Stimulated activated CD4-positive, alpha-beta T cell treated with anti-CD3 and anti-CD28 coated beads, Interleukin-12 subunit alpha, Interleukin-12 subunit beta, amount 100 ng/mL, for 48 hours (primary cell): Measurements from ENCODE around the gene CADM3.

ENCODE experiments used
- DNase-seq, 3 donors: peaks; one replicate each; pipeline ENCODE4 v3.0.0-alpha.2; 2020; ENCODE audit warnings: low read depth in 2 of 3, low spot score in 1 of 3

CADM3 gene, protein sequence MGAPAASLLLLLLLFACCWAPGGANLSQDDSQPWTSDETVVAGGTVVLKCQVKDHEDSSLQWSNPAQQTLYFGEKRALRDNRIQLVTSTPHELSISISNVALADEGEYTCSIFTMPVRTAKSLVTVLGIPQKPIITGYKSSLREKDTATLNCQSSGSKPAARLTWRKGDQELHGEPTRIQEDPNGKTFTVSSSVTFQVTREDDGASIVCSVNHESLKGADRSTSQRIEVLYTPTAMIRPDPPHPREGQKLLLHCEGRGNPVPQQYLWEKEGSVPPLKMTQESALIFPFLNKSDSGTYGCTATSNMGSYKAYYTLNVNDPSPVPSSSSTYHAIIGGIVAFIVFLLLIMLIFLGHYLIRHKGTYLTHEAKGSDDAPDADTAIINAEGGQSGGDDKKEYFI

DNA sequence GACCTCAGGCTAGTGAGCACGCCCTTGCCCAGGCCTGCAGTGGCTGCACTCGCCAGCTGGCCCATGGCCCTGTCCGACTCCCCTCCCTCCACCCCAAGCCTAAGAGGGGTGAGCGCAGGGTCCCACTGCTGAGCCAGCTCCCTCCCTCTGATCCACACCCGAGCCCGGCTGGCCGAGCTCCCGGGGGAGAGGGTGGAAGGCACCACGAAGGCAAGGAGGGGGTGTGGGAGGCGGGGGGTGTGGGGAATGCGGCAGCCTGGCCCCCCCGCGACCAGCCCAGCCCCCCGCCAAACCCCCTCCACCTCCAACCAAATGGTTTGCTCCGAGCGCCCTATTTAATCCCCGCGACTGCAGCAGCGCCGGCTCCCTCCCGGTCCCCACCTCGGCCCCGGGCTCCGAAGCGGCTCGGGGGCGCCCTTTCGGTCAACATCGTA lies at the start of gene CADM3:
TSS of gene CADM3 (plus strand) at position 362 of the 434 bp plus-strand sequence. CDS start 151 bp downstream, outside the sequence.
- DNase-seq = no peak

- no peak for DNase-seq
Observed at GRCh38 chr1:159122005-159122621, 49.3 kb upstream of the CADM3 start.

- DNase-seq = no peak
Observed at GRCh38 chr1:159123587-159123986, 47.8 kb upstream of the CADM3 start.

- peak; percentile 37 to 73 (median 63) for DNase-seq
Observed at GRCh38 chr1:159132271-159132881, 39.0 kb upstream of the CADM3 start.

GRCh38 chr1:159140474-159140873 lies 30.9 kb upstream of the CADM3 start:
- no peak for DNase-seq

DNA sequence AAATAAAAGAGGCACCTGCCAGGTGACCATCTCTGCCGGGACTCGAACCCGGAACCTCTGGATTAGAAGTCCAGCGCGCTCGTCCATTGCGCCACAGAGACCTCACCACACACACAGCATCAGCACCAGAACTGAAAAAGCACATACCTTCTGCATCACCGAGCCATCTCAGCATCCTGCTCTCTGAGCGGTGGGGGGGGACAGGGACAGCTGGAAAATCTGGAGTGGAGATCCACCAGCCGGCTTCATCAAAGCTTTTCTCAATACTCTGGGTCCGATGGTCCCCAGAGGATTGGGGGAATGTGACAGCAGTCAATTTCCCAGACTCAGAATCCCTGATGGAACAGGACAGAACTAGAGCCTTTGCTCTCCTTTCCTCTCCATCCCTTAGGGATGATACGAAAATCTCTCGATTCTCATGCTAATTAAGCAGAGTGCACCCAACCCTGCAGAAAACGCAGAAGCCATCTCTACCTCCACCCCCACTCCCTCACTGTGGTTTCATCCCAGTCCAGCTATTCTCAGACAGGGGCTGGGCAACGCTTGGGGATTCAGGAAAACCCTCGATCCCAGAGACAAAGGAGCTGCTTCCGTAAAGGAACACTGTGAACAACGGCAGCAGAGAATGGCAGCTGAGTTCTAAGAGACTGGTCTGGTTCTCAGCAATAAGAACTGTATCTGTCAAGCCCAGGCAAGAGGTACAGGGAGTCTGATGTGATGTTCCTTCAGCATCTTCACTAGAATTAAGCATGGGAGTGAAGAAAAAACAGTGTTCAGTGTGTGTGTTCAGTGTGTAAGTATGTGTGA lies 29.6 kb upstream of the CADM3 start:
- no peak for DNase-seq

DNA sequence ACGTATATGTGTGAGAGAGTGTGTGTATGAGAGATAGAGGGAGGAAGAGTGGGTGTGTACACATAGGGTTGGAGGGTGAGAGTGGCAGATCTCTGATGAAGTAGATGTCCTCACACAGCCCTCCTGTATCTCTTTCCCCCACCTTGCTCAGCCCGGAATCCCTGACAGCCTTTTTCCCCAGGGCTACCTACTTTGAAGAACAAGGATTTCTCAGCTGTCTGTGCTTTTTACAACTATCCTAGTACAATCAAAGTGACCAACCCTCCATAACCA lies 29.1 kb upstream of the CADM3 start:
- no peak for DNase-seq

DNA sequence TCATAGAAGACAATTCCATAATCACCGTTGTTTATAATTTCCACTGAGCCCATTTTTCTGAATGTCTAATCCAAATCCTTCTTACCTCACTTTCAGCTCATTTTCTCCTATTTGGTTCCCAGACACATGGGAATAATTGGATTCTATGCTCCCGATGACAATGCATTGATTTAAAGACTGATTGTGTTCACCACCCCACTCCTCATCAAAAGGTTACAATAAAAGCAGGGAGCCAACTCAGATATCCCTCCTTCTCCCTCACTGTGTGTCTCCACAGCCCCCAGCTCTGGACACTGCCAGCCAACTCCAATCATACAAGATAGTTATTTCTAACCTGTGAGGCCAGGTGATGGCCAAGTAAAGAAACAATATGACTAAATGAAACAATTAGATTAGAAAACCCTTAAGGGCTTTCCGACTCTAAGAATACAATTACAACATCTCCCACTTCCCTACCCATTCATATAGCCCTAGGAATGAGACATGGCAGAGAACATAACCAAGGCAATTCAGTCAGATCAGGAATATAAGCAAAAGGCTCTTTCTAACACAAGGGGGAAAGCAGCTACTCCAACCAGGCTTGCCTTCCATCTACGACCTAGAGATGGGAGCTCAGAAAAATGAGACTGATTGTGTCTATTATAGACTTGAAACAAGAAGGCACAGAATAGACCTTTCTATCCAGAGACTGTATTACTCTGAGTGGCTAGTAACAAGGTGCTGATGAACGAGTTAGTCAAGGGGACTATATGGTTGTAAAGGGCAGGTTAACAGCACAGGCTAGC lies 28.5 kb upstream of the CADM3 start:
- DNase-seq = no peak

DNA sequence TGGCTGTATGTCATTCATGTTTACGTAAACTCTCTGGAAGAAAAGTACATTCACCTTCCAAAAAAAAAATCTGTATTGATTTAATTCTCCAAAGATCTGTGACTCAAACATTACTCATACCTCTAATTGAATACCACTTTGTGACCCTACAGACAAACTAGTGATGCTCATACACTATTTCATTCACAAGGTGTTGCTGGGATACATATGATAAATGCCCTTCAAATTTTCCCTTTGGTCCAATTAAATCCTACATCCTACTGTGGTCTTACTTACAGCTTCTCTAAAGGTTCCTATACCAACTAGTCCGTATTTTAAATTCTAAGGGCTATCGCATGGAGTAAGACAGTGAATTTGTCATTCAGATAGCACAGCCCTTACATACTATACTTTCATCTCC lies 26.8 kb upstream of the CADM3 start:
- no peak for DNase-seq

- no peak for DNase-seq
Observed at GRCh38 chr1:159146980-159147379, 24.4 kb upstream of the CADM3 start.

DNA sequence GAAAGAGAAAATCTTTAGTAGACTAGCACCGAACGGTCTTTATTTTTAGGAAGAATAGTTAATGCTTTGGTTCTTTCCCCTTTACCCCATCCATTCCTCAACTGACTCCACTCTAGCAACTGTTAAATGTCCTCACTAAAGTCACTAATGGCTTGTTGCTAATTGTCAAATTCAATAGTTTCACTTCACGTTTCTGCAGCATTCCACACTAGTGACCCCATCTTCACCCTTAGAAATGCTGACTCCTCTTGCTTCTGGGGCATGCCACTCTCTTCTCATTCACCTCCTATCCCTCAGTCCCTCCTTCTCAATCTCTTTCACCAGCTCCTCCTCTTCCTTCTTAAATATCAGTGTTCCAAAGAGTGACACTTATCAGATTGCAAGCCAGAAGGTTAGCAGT lies 19.4 kb upstream of the CADM3 start:
- DNase-seq = no peak

DNA sequence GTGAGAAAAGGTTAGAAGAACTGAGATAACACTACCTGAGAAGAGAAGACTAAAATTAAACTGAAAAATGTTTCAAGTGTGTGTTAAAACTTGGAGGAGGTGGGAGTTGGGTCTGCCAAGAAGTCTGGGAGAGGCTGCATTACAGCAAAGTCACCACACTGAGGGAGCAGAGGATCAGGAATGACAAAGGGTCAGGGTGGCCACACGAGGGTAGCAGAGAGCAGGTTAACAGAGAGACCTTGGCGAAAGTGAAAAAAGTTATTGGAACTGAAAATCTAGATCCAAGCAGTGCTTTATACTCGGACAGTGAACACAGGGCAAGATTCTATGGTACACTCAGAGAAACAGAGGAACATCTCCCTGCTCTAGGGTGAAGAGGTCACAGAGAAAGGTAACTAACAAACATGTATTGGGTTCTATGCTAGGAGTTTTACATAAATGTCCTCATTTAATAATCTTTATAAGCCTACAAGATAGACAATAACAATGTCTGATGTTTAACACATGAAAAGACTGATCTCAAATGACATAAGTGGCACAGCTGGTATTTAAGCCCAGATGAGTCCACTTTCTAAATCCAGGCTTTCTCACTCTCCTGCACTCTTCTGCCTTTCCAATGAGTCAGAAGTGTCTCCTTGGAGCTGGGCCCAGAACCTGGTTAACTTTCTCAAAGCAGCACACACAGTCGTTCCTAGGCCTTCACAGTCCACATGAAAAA lies 10.3 kb upstream of the CADM3 start:
- DNase-seq = peak; percentile 40 to 69 (median 59)

DNA sequence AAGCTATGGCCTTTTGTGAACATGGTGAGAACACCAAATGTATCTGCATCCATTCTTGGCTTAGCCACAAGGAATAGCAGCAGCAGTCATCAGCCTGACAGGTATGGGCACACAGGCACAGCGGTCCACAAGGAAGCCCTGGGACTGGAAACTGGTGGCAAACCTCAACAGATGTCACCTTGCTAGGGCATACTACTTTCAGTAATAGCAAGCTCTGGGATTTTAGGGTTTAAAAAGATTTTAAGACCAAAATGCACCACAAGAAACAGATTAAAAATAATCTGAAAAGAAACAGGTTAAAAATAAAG lies 9.7 kb upstream of the CADM3 start:
- DNase-seq = no peak

GRCh38 chr1:159162516-159163265 lies 8.7 kb upstream of the CADM3 start:
- DNase-seq = no peak

DNA sequence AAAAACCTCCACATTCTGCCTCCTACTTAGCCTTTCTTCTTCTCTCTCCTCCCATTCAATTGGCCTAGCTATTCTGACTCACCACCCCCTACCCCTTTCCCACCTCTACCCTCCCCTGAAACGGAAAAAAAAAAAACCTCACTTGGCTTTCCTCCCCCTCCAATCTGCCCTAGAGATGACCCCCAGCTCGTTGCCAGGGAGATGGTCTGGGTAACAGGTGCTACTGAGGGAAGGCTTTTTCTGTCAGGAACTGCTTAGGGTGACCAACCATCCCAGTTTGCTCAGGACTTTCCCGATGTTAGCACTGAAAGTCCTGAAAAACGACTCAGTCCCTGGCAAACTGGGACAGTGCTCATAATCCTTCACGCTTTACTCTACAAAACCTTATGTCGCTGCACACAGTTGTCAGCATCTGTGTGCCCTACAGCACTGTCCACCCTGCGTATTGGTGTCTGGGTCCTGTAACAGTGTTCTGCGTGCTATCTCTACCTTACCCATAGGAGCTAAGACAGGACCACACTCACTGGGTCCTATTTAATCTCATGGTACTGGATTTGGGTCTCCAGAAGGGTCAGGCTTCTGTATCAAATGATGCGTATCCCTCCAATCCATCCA lies 7.7 kb upstream of the CADM3 start:
- DNase-seq = no peak

GRCh38 chr1:159168043-159168442 lies 3.4 kb upstream of the CADM3 start:
- DNase-seq = no peak

- no peak for DNase-seq
Observed at GRCh38 chr1:159170639-159171038, 776 bp upstream of the CADM3 start.

- DNase-seq = no peak
Observed at GRCh38 chr1:159171688-159172501, 480 bp downstream of the CADM3 start.
